Mucosa of descending colon (tissue), 3 donors: Measurements from ENCODE around the gene PTPN2. TPM values are rescaled to one million over a fixed set of nuclear protein-coding genes. Genes with fewer than 3 reads are reported as not detected.

Experiments
- ATAC-seq: fragments of 200-7000 bp; cut with Tn5 transposase; one replicate; pipeline ENCODE4 v1.9.1; 2020; ENCODE audit warnings: mild to moderate bottlenecking, moderate library complexity
- DNase-seq, 3 donors: peaks; one replicate each; pipeline ENCODE4 v3.0.0-alpha.2; 2020
- H3K36me3 ChIP-seq: fragments of 200-600 bp; one replicate; pipeline ENCODE4 v1.8.0; 2021; ENCODE audit warnings: low read depth, mild to moderate bottlenecking
- H3K4me1 ChIP-seq: fragments of 200-600 bp; one replicate; pipeline ENCODE4 v1.8.0; 2021; ENCODE audit warnings: low read depth, mild to moderate bottlenecking
- H3K4me3 ChIP-seq: fragments of 200-600 bp; one replicate; pipeline ENCODE4 v1.8.0; 2021; ENCODE audit warnings: mild to moderate bottlenecking
- H3K9me3 ChIP-seq: fragments of 200-600 bp; one replicate; pipeline ENCODE4 v1.8.0; 2021; ENCODE audit warnings: mild to moderate bottlenecking
- intact Hi-C, 2 donors: fragments of 100-400 bp; cut with DNase I in 1 of 2; cut with micrococcal nuclease in 1 of 2; formaldehyde crosslinking; loops; one replicate each; pipeline versions ENCODE4 v1.11.0 to v1.11.1; 2022; cut with DNase I, micrococcal nuclease
- long read RNA-seq, 2 donors: library from polyadenylated mRNA; unstranded; transcript quantifications; one replicate each; pipeline ENCODE4 v2.0.0, GENCODE V29; 2019 to 2021
- total RNA-seq, 3 donors: library from RNA; stranded (reverse); fragmentation: NEBNext Ultra II Directional in 2 of 3; extraction: Animal tissue kit (Norgen Biotek cat#: 25700) in 2 of 3; gene quantifications; one replicate each; pipeline versions ENCODE4 v1.2.1 to v1.2.4, GENCODE V29; 2021 to 2023
- TF ChIP-seq, protein P1 (sequence below): fragments of 200-600 bp; IDR thresholded peaks from one replicate; pipeline ENCODE4 v1.8.0; 2022; ENCODE audit warnings: antibody characterized with exemption, mild to moderate bottlenecking
- donor health status: DM: no; HTN: no; CAD: no; lungs with moderate emphysema.
- donor health status: DM: no; HTN: no; CAD: no.
- donor health status: DM: no; HTN: yes; CAD: no.

Gene PTPN2
- 10 to 100 TPM; 28.9 to 42.0 (median 38.4) TPM for total RNA-seq
- long read RNA-seq, donor 1, transcript PTPN2-202 (10 exons, 1,706 nt), result major isoform, 21 of 33 reads
- long read RNA-seq, donor 1, partial matches to known transcripts, result 1 of 33 reads
- long read RNA-seq, donor 1, other reads (novel, unspliced or antisense), result 6 of 33 reads
- long read RNA-seq, donor 2, transcript PTPN2-202 (10 exons, 1,706 nt), result major isoform, 17 of 33 reads
- long read RNA-seq, donor 2, transcript PTPN2-201 (9 exons, 3,467 nt), result minor isoform, 10 of 33 reads
- long read RNA-seq, donor 2, partial matches to known transcripts, result 3 of 33 reads
- long read RNA-seq, donor 2, other reads (novel, unspliced or antisense), result 3 of 33 reads

DNA sequence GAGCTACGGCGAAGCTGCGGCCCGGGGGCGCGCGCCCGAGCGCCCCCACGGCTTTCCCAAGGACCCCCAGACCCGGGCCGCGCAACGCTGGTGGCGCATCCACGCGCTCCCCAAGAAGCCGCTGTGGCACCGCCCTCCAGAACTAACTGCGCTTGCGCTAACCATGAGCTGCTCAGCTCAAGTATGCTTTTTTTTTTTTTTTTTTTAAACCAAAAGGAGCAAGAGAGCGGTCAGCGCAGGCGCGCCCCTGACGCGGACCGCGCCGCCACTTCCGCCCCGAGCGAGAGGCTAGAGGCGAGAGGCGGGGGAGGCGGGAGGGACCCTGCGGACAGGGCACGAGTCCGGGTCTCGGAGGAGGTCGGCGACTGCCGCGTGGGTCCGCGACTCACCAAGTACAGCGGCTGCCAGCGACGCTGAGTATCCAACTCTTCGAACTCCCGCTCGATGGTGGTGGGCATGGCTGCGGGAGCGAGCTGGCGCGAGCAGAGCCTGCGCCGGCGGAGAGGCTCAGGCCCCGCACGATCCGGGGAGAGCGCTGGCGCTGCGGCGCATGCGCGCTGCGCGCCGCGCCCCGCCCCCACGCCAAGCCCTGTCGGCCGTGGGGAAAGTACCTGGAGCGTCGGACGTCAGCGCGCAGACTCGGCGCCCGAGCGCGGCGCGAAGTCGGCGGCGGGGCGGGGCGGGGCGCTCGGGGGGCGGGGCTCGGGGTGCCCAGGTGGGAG lies at the start of gene PTPN2:
TSS of gene PTPN2 (minus strand) at position 554 of the 722 bp plus-strand sequence. CDS start at position 458, 96 bp downstream.
- TF ChIP-seq, protein P1, sequence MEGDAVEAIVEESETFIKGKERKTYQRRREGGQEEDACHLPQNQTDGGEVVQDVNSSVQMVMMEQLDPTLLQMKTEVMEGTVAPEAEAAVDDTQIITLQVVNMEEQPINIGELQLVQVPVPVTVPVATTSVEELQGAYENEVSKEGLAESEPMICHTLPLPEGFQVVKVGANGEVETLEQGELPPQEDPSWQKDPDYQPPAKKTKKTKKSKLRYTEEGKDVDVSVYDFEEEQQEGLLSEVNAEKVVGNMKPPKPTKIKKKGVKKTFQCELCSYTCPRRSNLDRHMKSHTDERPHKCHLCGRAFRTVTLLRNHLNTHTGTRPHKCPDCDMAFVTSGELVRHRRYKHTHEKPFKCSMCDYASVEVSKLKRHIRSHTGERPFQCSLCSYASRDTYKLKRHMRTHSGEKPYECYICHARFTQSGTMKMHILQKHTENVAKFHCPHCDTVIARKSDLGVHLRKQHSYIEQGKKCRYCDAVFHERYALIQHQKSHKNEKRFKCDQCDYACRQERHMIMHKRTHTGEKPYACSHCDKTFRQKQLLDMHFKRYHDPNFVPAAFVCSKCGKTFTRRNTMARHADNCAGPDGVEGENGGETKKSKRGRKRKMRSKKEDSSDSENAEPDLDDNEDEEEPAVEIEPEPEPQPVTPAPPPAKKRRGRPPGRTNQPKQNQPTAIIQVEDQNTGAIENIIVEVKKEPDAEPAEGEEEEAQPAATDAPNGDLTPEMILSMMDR, result no peak
- DNase-seq (peak; percentile 94 to 97 (median 94)), ATAC-seq (peak; percentile 95)
- H3K4me3 ChIP-seq, result peak within 1 kb of the TSS; percentile 59
- intact Hi-C loops, result loop anchor here in 1 of 2 donors (10.0 kb wide), 1 partner anchor 49 kb away; no protein-coding TSS in a partner anchor
- H3K4me1 ChIP-seq, result peaks cover 12% of the 10 kb centered on the region
- H3K36me3 ChIP-seq, result peaks cover 5% of the 10 kb centered on the region
- no peaks in the 10 kb centered on the region for H3K9me3 ChIP-seq

DNA sequence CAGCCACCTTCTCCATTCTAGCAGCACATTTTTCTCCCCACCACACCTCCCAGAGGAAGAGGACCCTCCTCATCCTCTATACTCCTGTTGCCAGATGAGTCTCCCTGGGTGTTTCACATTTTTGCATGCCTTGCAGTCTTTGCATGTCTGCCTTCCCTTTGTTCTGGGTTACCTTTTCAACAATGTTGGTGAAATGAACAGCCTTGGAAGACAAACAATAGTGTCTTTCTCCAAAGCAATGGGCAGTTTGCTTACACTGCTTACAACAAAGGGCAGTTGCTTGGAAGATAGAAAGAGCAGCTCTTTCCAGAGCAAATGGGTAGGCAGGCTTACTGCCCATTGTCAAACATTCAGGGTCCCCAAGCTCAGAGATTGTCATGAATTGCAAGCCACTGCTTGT lies 49.3 kb upstream of the PTPN2 start:
- no peaks in the 10 kb centered on the region for H3K9me3 ChIP-seq
- DNase-seq (no peak), ATAC-seq (no peak)
- intact Hi-C loops, result loop anchor here in 1 of 2 donors (5.0 kb wide), 1 partner anchor 206 kb away; no protein-coding TSS in a partner anchor
- TF ChIP-seq, protein P1, result no peak
- H3K36me3 ChIP-seq, result no peaks in the 10 kb centered on the region
- H3K4me1 ChIP-seq, result no peaks in the 10 kb centered on the region
- no peak overlapping the region for H3K4me3 ChIP-seq

DNA sequence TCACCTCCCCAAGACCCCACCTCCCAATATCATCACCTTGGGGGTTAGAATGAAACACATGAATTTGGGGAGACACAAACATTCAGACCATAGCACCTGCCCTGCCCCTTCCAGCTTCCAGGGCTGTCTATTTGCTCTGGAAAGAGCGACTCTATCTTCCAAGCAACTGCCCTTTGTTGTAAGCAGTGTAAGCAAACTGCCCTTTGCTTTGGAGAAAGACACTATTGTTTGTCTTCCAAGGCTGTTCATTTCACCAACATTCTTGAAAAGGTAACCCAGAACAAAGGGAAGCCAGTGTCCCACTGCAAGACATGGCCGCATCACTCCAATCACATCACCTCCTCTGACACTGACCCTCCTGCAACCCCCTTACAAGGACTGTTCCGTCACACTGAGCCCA lies 46.9 kb upstream of the PTPN2 start:
- TF ChIP-seq, protein P1, result no peak
- Histone ChIP-seq H3K9me3 (no peaks in the 10 kb centered on the region), H3K4me3 (no peak overlapping the region), H3K4me1 (no peaks in the 10 kb centered on the region), H3K36me3 (no peaks in the 10 kb centered on the region)
- no peak for ATAC-seq
- no peak for DNase-seq
- intact Hi-C loops, result loop anchor here in 1 of 2 donors (5.0 kb wide), 1 partner anchor 204 kb away; no protein-coding TSS in a partner anchor

DNA sequence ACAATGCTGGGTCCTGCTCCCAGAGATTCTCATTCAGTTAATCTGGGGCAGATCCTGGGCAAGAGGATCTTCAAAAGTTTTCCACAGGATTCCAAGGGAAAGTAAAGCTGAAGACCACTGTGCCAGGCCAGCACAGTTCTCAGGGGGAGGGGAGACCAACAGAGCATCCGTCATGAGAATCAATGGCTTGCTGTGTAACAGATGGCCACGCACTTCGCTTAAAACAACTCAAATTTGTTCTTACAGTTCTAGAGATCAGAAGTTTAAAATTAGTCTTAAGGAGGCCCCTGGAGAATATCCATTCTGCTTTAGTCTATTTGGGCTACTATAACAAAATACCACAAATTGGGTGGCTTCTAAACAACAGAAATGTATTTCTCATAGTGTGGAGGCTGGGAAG lies 46.3 kb upstream of the PTPN2 start:
- DNase-seq (no peak), ATAC-seq (no peak)
- H3K9me3 ChIP-seq, result no peaks in the 10 kb centered on the region
- H3K4me1 ChIP-seq, result no peaks in the 10 kb centered on the region
- no peaks in the 10 kb centered on the region for H3K36me3 ChIP-seq
- intact Hi-C loops, result loop anchor here in 1 of 2 donors (5.0 kb wide), 1 partner anchor 203 kb away; no protein-coding TSS in a partner anchor
- TF ChIP-seq, protein P1, result no peak
- H3K4me3 ChIP-seq, result no peak overlapping the region

DNA sequence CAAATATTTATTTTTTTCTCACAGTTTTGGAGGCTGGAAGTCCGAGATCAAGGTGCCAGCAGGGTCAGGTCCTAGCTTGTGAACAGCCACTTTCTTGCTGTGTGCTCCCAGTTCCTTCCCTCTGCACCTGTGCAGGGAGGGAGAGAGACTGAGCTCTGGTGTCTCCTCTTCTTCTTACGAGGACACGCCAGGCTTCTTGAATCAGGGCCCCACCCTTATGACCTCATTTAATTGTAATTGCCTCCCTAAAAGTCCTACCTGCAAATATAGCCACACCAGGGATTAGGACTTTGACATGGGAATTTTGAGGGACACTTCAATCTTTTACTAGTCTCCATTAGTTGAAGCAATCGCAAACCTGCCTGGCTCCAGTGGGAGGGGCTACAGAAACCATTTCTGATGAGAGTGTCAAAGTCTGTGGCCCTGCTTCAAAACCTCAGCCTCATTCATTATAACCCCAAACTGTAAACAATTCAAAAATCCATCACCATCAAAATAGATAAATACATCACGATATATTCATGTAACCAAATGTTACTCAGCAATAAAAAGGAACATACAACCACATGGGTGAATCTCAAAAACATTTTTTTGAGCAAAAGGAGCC lies 45.5 kb upstream of the PTPN2 start:
- Histone ChIP-seq H3K36me3 (no peaks in the 10 kb centered on the region), H3K4me3 (no peak overlapping the region), H3K9me3 (no peaks in the 10 kb centered on the region), H3K4me1 (no peaks in the 10 kb centered on the region)
- DNase-seq (peak in 1 of 3 donors; percentile 52), ATAC-seq (peak; percentile 82)
- TF ChIP-seq, protein P1, result no peak
- intact Hi-C loops, result loop anchor here in 1 of 2 donors (5.0 kb wide), 1 partner anchor 202 kb away; no protein-coding TSS in a partner anchor
